ENCODE data around the gene PPP4R1.
A peak's percentile ranks its signal among the peaks of the same experiment; 100 is the strongest.

Gene PPP4R1

DNA sequence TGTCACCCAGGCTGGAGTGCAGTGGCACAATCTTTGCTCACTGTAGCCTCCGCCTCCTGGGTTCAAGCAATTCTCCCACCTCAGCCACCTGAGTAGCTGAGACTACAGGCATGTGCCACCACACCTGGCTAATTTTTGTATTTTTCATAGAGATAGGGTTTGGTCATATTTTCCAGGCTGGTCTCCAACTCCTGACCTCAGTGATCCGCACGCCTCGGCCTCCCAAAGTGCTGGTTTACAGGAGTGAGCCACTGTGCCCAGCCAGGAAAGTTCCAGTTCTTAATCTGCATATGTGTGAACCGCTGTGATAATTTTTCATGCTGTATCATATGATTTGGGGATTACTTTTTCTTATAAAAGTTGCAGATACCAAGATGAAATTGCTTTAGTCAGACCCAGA lies 14.6 kb upstream of the PPP4R1 start:
- no peak overlapping the region for H3K9ac ChIP-seq (ENCODE audit: low read depth, low read length)
- no peak overlapping the region for H3K27ac ChIP-seq (ENCODE audit: low read depth, low read length)
- H3K4me1 ChIP-seq (ENCODE audit: control insufficient read depth, insufficient read depth, low read length), result peaks cover 20% of the 10 kb centered on the region
- no peak overlapping the region for H3K4me3 ChIP-seq (ENCODE audit: low read depth, low read length)
- no peaks in the 10 kb centered on the region for H3K9me3 ChIP-seq (ENCODE audit: control insufficient read depth, insufficient read depth, low read length)
- no peaks in the 10 kb centered on the region for H3K27me3 ChIP-seq (ENCODE audit: control insufficient read depth, insufficient read depth, low read length)
- H3K36me3 ChIP-seq (ENCODE audit: control insufficient read depth, insufficient read depth, low read length), result no peaks in the 10 kb centered on the region

DNA sequence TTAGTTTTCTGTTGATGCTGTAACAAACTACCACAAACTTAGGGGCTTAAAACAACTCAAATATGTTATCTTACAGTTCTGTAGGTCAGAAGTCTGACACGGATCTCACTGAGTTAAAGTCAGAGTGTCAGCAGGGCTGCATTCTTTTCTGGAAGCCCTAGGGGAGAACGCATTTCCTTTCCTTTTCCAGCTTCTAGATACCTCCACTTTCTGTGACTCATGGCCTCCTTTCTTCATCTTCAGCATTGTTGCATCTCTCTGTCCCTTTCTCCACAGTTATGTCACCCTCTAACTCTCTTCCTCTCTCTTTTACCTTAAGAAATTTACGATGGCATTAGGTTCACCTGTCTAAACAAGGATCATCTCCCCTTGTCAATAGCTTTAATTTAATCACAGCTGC lies 13.3 kb upstream of the PPP4R1 start:
- peak overlapping the region; percentile 72 for H3K27ac ChIP-seq (ENCODE audit: low read depth, low read length)
- H3K36me3 ChIP-seq (ENCODE audit: control insufficient read depth, insufficient read depth, low read length), result no peaks in the 10 kb centered on the region
- peaks cover 20% of the 10 kb centered on the region for H3K4me1 ChIP-seq (ENCODE audit: control insufficient read depth, insufficient read depth, low read length)
- H3K9ac ChIP-seq (ENCODE audit: low read depth, low read length), result no peak overlapping the region
- no peaks in the 10 kb centered on the region for H3K27me3 ChIP-seq (ENCODE audit: control insufficient read depth, insufficient read depth, low read length)
- H3K4me3 ChIP-seq (ENCODE audit: low read depth, low read length), result no peak overlapping the region
- no peaks in the 10 kb centered on the region for H3K9me3 ChIP-seq (ENCODE audit: control insufficient read depth, insufficient read depth, low read length)

DNA sequence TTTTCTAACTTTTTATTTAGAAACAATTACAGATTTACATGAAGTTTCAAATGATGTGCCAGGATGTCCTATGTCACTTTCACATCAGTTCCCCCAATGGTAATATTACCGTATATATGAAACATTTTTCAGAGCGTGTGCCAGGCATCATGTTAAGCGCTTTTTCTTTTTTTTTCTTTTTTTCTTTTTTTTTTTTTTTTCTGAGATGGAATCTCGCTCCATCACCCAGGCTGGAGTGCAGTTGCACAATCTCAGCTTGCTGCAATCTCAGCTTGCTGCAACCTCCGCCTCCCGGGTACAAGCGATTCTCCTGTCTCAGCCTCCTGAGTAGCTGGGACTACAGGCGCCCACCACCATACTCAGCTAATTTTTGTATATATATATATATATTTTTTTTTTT lies 5.6 kb upstream of the PPP4R1 start:
- Histone ChIP-seq H3K9me3 (ENCODE audit: control insufficient read depth, insufficient read depth, low read length) (no peaks in the 10 kb centered on the region), H3K4me1 (ENCODE audit: control insufficient read depth, insufficient read depth, low read length) (peaks cover 19% of the 10 kb centered on the region), H3K36me3 (ENCODE audit: control insufficient read depth, insufficient read depth, low read length) (no peaks in the 10 kb centered on the region), H3K4me3 (ENCODE audit: low read depth, low read length) (no peak overlapping the region), H3K9ac (ENCODE audit: low read depth, low read length) (no peak overlapping the region), H3K27me3 (ENCODE audit: control insufficient read depth, insufficient read depth, low read length) (no peaks in the 10 kb centered on the region), H3K27ac (ENCODE audit: low read depth, low read length) (no peak overlapping the region)

DNA sequence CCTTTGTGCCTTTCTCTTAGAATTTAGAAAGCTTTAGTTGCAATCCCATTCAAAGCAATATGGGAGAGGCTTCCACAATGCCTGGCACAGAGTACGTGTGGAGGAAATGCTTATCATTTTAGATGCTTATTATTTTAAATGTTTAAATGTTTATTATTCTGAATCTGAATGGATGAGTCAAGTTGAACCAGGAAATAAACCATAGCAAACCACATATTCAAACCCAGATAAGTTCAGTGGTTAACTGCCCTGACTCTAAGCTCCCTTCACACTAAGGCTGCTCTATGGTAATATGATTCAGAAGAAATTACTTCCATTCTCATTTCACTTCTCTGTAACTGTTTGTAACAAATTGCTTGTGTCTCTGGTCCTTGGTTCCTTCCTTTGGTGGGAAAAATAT lies 5.2 kb upstream of the PPP4R1 start:
- Histone ChIP-seq H3K27ac (ENCODE audit: low read depth, low read length) (no peak overlapping the region), H3K9ac (ENCODE audit: low read depth, low read length) (no peak overlapping the region)

DNA sequence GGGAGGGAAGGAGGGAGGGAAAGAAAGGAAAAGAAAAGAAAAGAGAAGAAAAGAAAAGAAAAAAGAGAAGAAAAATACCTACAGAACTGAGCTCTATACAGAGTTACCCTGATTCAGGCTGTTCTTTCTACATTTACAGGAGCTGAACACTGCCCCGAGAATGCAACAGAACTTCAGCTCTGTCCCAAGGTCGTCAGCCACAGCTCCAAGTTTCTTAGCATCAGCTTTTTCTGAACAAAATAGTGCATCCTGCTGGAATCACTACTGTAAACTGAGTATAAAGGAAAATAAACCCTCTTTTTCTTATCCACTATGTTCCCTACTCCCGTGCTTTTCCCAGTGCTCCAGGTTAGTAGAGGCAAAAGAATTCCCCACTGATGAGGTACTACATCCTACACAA lies 4.7 kb upstream of the PPP4R1 start:
- H3K27ac ChIP-seq (ENCODE audit: low read depth, low read length), result no peak overlapping the region
- no peaks in the 10 kb centered on the region for H3K9me3 ChIP-seq (ENCODE audit: control insufficient read depth, insufficient read depth, low read length)
- H3K36me3 ChIP-seq (ENCODE audit: control insufficient read depth, insufficient read depth, low read length), result no peaks in the 10 kb centered on the region
- peaks cover 19% of the 10 kb centered on the region for H3K4me1 ChIP-seq (ENCODE audit: control insufficient read depth, insufficient read depth, low read length)
- no peaks in the 10 kb centered on the region for H3K27me3 ChIP-seq (ENCODE audit: control insufficient read depth, insufficient read depth, low read length)
- H3K9ac ChIP-seq (ENCODE audit: low read depth, low read length), result no peak overlapping the region
- no peak overlapping the region; the same call in 1 of the 2 replicates for H3K4me3 ChIP-seq (ENCODE audit: low read depth, low read length)

More for the DNA sequence above, 5.2 kb upstream of the PPP4R1 start:
- H3K36me3 ChIP-seq (ENCODE audit: control insufficient read depth, insufficient read depth, low read length), result no peaks in the 10 kb centered on the region
- H3K9me3 ChIP-seq (ENCODE audit: control insufficient read depth, insufficient read depth, low read length), result no peaks in the 10 kb centered on the region
- peaks cover 19% of the 10 kb centered on the region for H3K4me1 ChIP-seq (ENCODE audit: control insufficient read depth, insufficient read depth, low read length)
- no peaks in the 10 kb centered on the region for H3K27me3 ChIP-seq (ENCODE audit: control insufficient read depth, insufficient read depth, low read length)
- H3K4me3 ChIP-seq (ENCODE audit: low read depth, low read length), result no peak overlapping the region; the same call in 1 of the 2 replicates

DNA sequence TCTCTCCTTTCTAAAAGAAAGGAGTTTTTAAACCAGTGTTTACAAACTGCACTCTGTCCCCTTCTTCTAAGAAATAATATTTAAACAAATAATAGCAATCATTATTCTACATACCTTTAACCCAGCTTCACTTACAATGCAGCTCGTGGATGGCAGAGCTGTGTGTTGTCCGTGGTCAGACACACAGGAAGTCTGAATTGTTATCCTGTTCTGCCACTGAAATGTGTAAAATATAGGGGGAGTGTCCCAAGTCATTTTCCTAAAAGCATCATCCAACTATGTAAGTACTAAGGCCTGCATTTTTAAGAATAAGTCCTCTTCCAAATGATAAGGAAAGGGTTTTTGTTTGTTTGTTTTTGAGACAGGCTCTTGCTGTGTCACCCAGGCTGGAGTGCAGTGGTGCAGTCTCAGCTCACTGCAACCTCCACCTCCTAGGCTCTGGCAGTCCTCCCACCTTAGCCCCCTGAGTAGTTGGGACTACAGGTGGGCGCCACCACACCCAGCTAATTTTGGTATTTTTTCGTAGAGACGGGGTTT lies 2.7 kb upstream of the PPP4R1 start:
- Histone ChIP-seq H3K27ac (ENCODE audit: low read depth, low read length) (no peak overlapping the region), H3K4me1 (ENCODE audit: control insufficient read depth, insufficient read depth, low read length) (peaks cover 27% of the 10 kb centered on the region), H3K9ac (ENCODE audit: low read depth, low read length) (no peak overlapping the region)

DNA sequence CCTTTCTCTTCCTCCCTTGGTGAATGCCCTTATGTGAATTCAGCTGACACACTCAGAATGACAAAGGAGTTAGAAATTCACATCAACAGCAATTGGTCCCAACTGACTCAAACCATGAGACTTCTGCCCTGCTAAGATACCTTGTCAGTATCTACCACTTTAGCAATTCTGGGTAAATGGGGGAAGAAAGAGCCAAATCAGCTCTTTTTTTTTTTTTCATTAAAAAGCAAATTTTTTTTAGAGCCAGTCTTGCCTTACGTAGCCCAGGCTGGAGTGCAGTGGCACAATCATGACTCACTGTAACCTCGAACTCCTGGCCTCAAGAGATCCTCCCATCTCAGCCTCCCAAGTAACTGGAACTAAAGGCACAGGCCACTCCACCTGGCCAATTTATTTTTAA lies 1.7 kb upstream of the PPP4R1 start:
- Histone ChIP-seq H3K4me3 (ENCODE audit: low read depth, low read length) (peak overlapping the region; percentile 65; the same call in 1 of the 2 replicates), H3K4me1 (ENCODE audit: control insufficient read depth, insufficient read depth, low read length) (peaks cover 27% of the 10 kb centered on the region), H3K9ac (ENCODE audit: low read depth, low read length) (no peak overlapping the region), H3K27me3 (ENCODE audit: control insufficient read depth, insufficient read depth, low read length) (no peaks in the 10 kb centered on the region), H3K36me3 (ENCODE audit: control insufficient read depth, insufficient read depth, low read length) (peaks cover 8% of the 10 kb centered on the region), H3K9me3 (ENCODE audit: control insufficient read depth, insufficient read depth, low read length) (no peaks in the 10 kb centered on the region), H3K27ac (ENCODE audit: low read depth, low read length) (no peak overlapping the region)

More for the DNA sequence above, 2.7 kb upstream of the PPP4R1 start:
- Histone ChIP-seq H3K4me3 (ENCODE audit: low read depth, low read length) (no peak overlapping the region), H3K36me3 (ENCODE audit: control insufficient read depth, insufficient read depth, low read length) (0 out of 2 replicates have a peak, but pooled peaks cover under 1% of the 10 kb centered on the region), H3K27me3 (ENCODE audit: control insufficient read depth, insufficient read depth, low read length) (no peaks in the 10 kb centered on the region), H3K9me3 (ENCODE audit: control insufficient read depth, insufficient read depth, low read length) (no peaks in the 10 kb centered on the region)

DNA sequence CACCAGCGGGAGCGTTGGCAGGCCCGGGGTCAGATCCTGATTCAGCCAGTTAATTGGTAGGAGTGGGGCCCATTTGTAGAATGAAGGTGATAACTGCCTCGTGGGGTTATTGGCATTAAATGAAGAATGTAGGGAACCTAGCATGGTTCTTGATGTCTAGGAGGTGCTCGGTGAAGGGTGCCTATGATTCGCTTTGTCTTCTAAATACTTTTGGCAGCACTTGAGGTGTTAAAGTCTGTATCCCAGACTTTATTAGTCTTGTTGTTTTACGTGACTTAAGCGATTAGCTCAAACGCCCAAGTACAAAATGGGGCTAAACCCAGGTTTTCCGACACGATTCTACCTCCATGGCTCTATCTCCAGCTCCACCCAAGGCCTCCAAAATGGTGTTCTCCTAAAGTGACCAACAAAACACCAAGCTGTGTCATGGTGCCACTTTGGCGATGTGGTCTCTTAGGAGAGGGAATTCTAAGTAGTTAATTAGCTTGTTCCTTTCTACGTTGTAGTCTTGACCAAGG lies 980 bp upstream of the PPP4R1 start:
- peaks cover 12% of the 10 kb centered on the region for H3K36me3 ChIP-seq (ENCODE audit: control insufficient read depth, insufficient read depth, low read length)
- no peaks in the 10 kb centered on the region for H3K9me3 ChIP-seq (ENCODE audit: control insufficient read depth, insufficient read depth, low read length)
- H3K27me3 ChIP-seq (ENCODE audit: control insufficient read depth, insufficient read depth, low read length), result no peaks in the 10 kb centered on the region
- peak overlapping the region; percentile 95 for H3K27ac ChIP-seq (ENCODE audit: low read depth, low read length)
- peaks cover 27% of the 10 kb centered on the region for H3K4me1 ChIP-seq (ENCODE audit: control insufficient read depth, insufficient read depth, low read length)
- H3K4me3 ChIP-seq (ENCODE audit: low read depth, low read length), result peak overlapping the region; percentile 65
- peak overlapping the region; percentile 72 for H3K9ac ChIP-seq (ENCODE audit: low read depth, low read length)

DNA sequence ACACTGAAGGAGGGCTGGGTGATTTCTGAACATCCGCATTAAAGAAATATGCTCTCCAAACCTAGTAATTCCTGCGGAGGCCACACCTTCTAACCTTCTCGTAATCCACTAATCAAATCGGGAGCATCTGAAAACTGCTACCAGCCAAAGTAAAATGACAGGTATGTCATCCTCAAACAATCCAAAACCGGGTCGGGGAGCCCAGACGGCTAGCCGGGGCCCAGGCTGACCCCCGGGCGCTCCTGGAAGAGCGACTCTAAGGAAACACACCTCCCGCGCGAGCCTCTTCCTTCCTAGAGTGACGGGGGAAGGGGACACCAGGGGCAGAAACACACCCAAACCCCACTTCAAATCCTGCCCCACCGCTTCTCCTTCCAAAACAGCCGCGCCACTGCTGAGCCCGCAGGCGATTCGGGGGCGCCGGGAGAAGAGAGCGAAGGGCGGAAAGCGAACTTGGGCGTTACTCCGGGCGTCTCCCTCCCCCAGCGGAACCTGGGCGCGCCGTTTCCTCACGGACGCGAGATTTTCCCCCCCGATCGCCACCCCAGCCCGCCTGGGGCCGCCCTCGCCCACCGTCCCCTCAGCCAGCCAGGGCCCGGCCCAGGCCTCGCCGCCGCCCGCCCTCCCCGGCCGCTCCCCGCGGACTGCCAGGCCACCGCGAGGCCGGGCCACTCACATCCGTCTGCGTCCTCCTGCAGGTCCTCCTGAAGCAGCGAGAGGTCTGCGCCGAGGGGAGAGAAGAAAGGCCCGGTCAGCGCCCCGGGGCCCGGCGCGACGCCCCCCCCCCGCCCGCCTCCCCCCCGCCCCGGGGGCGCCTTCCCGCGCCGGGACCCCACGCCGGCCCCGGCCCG lies 584 bp downstream of the PPP4R1 start:
- H3K27me3 ChIP-seq (ENCODE audit: control insufficient read depth, insufficient read depth, low read length), result no peaks in the 10 kb centered on the region
- H3K4me3 ChIP-seq (ENCODE audit: low read depth, low read length), result peak overlapping the region; percentile 83
- H3K9me3 ChIP-seq (ENCODE audit: control insufficient read depth, insufficient read depth, low read length), result no peaks in the 10 kb centered on the region
- peaks cover 31% of the 10 kb centered on the region for H3K4me1 ChIP-seq (ENCODE audit: control insufficient read depth, insufficient read depth, low read length)
- peak overlapping the region; percentile 86 for H3K27ac ChIP-seq (ENCODE audit: low read depth, low read length)
- peaks cover 12% of the 10 kb centered on the region for H3K36me3 ChIP-seq (ENCODE audit: control insufficient read depth, insufficient read depth, low read length)
- H3K9ac ChIP-seq (ENCODE audit: low read depth, low read length), result peak overlapping the region; percentile 73

DNA sequence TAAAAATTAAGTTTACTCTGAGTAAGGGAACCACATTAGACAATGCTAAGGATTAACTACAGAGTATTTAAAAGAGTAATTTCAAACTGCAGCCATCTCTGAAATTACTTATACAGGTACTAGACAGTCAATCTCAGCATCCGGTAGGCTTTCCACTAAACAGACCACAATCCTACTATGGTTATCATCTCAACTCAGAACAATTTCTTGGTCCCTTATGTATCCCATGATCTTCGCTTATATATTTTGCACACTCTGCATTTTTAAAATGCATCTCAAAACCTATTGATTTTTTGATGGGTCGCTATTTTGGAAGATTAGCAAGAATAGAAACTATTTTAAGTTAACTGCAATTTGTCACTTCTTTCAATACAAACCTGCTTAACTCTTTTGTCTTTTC lies 1.4 kb downstream of the PPP4R1 start:
- no peak overlapping the region for H3K27ac ChIP-seq (ENCODE audit: low read depth, low read length)
- peak overlapping the region; percentile 83 for H3K4me3 ChIP-seq (ENCODE audit: low read depth, low read length)
- H3K4me1 ChIP-seq (ENCODE audit: control insufficient read depth, insufficient read depth, low read length), result peaks cover 31% of the 10 kb centered on the region
- peaks cover 12% of the 10 kb centered on the region for H3K36me3 ChIP-seq (ENCODE audit: control insufficient read depth, insufficient read depth, low read length)
- no peak overlapping the region for H3K9ac ChIP-seq (ENCODE audit: low read depth, low read length)
- no peaks in the 10 kb centered on the region for H3K27me3 ChIP-seq (ENCODE audit: control insufficient read depth, insufficient read depth, low read length)
- no peaks in the 10 kb centered on the region for H3K9me3 ChIP-seq (ENCODE audit: control insufficient read depth, insufficient read depth, low read length)

DNA sequence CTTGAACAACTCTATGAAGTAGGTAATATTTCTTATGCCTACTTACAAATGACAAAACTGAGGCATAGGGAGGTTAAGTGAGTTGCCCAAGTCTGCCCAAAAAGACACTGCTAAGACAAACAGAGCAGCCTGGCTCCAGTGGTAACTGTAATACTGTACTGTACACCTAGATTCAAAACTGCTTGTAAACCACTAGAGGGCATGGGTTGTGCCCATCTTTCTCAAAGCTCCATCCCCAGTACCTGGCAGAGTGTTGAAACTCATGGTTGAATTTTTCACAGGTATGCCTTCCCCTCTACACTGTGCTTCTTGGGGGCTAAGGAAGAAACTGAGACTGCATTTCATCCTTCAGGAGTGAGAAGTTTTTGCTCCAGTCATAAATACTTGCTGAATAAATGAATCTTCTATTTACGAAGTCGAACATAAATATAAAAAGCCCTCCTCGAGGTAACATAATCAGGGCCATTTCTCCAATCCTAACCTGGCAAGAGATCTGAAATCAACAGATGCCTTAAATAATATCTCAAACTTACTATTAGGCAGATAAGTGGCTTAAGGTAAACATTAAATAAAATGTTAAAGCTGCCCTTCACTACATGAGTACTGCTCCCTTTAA lies 2.0 kb downstream of the PPP4R1 start:
- Histone ChIP-seq H3K4me3 (ENCODE audit: low read depth, low read length) (0 out of 2 replicates have a peak overlapping the region, but pooled peaks have one; percentile 83), H3K27me3 (ENCODE audit: control insufficient read depth, insufficient read depth, low read length) (no peaks in the 10 kb centered on the region), H3K27ac (ENCODE audit: low read depth, low read length) (no peak overlapping the region), H3K9me3 (ENCODE audit: control insufficient read depth, insufficient read depth, low read length) (no peaks in the 10 kb centered on the region), H3K4me1 (ENCODE audit: control insufficient read depth, insufficient read depth, low read length) (peaks cover 31% of the 10 kb centered on the region), H3K9ac (ENCODE audit: low read depth, low read length) (no peak overlapping the region), H3K36me3 (ENCODE audit: control insufficient read depth, insufficient read depth, low read length) (peaks cover 12% of the 10 kb centered on the region)

Data from HUES48 (cell line).